ENCODE data around the gene PATJ. TPM values are rescaled to one million over a fixed set of nuclear protein-coding genes. Genes with fewer than 3 reads are reported as not detected.

PATJ gene
- total and polyA plus RNA-seq, 8 donors = 27.6 to 58.8 (median 38.8) TPM

DNA sequence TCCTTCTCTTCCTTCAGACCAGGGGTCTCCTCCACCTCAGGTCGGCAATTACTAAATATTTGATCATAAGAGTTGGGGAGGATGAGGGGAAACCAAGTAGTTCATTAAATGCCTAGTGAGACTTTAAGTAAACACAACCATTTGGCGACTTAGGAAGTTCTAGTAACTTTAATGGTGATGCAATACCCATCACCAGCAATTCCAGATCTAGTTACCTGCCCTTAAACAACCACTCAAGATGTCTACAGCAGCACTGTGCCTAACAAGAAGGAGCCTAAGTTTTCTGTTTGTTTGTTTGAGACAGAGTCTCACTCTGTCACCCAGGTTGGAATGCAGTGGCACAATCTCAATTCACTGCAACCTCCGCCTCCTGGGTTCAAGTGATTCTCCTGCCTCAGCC lies 395.7 kb downstream of the PATJ start:
- Histone ChIP-seq H3K27ac (no peak overlapping the region), H3K9me3 (no peaks in the 10 kb centered on the region), H3K36me3 (no peaks in the 10 kb centered on the region), H3K27me3 (no peaks in the 10 kb centered on the region), H3K4me1 (no peaks in the 10 kb centered on the region), H3K4me3 (no peak overlapping the region)
- no peak for DNase-seq
- intact Hi-C loops (cut with DNase I) = loop anchor here in 1 of 2 donors (10.0 kb wide), 1 partner anchor 53 kb away; no protein-coding TSS in a partner anchor
- TF ChIP-seq, protein P1, sequence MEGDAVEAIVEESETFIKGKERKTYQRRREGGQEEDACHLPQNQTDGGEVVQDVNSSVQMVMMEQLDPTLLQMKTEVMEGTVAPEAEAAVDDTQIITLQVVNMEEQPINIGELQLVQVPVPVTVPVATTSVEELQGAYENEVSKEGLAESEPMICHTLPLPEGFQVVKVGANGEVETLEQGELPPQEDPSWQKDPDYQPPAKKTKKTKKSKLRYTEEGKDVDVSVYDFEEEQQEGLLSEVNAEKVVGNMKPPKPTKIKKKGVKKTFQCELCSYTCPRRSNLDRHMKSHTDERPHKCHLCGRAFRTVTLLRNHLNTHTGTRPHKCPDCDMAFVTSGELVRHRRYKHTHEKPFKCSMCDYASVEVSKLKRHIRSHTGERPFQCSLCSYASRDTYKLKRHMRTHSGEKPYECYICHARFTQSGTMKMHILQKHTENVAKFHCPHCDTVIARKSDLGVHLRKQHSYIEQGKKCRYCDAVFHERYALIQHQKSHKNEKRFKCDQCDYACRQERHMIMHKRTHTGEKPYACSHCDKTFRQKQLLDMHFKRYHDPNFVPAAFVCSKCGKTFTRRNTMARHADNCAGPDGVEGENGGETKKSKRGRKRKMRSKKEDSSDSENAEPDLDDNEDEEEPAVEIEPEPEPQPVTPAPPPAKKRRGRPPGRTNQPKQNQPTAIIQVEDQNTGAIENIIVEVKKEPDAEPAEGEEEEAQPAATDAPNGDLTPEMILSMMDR (IDR thresholded peaks at IDR 0.05) = no peak
- ATAC-seq = peak; percentile 74

DNA sequence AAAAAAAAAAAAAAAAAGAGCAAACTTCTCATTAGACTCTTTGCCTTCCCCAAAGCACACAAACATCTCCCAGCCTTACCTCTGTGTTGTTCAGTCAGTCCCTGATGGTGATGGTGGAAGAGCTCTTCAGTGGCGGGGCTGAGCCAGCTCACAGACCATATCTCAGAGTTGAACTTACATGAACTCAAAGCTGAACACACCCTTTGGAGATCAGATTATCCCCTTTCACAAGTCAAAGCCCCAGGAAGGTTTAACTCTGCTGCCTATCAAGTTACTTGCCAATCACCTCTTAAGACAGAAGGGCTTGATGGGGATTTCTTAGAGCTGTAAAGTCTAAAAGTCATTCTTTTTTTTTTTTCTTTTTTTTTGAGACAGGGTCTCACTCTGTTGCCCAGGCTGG lies 397.1 kb downstream of the PATJ start:
- Histone ChIP-seq H3K36me3 (no peaks in the 10 kb centered on the region), H3K4me3 (no peak overlapping the region), H3K27ac (no peak overlapping the region), H3K4me1 (no peaks in the 10 kb centered on the region), H3K9me3 (no peaks in the 10 kb centered on the region), H3K27me3 (no peaks in the 10 kb centered on the region)
- TF ChIP-seq, protein P1 (IDR thresholded peaks at IDR 0.05) = no peak
- DNase-seq (no peak), ATAC-seq (no peak)
- intact Hi-C loops (cut with DNase I) = loop anchor here in 1 of 2 donors (10.0 kb wide), 1 partner anchor 55 kb away; no protein-coding TSS in a partner anchor

DNA sequence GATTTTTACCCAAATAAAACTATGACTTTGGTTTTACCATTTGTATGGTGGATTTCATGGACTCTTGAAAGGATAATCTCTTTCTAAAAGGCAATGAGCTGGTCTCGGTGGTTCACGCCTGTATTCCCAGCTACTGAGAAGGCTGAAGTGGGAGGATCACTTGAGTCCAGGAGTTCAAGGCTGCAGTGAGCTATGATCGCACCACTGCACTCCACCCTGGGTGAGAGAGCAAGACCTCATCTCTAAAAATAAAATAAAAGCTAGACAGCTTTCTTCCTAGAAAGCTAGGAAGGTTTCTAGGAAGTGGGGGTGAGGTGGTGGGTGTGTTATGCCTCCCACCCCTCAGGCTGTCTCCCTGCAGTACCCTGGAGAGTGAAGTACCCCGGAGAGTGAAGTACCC lies 398.4 kb downstream of the PATJ start:
- intact Hi-C loops (cut with DNase I) = no loop called here
- Histone ChIP-seq H3K4me3 (no peak overlapping the region), H3K9me3 (no peaks in the 10 kb centered on the region), H3K27me3 (no peaks in the 10 kb centered on the region), H3K4me1 (no peaks in the 10 kb centered on the region), H3K27ac (no peak overlapping the region), H3K36me3 (no peaks in the 10 kb centered on the region)
- no peak for ATAC-seq
- TF ChIP-seq, protein P1 (IDR thresholded peaks at IDR 0.05) = no peak
- no peak for DNase-seq

DNA sequence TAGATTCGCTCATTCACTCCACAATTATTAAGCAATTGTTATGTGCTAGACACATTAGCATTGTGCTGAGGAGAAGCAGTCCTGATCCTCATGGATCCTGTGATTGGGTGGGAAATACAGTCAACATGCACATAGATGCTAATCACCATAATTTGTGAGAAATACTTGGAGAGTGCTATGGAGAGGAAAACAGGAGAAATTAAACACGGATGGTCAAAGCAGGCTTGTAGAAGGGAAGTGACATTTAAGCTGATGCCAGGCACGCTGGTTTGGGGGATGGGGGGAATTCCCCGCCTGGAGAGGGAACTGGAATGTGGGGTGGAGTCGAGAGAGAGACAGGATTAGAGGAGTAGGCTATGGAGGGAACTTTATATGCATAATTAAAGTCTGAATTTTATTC lies 400.2 kb downstream of the PATJ start:
- no peak for DNase-seq
- peak; percentile 60 for ATAC-seq
- TF ChIP-seq, protein P1 (IDR thresholded peaks at IDR 0.05) = no peak
- intact Hi-C loops (cut with DNase I) = no loop called here
- Histone ChIP-seq H3K4me1 (no peaks in the 10 kb centered on the region), H3K9me3 (no peaks in the 10 kb centered on the region), H3K4me3 (no peak overlapping the region), H3K27me3 (no peaks in the 10 kb centered on the region), H3K36me3 (no peaks in the 10 kb centered on the region), H3K27ac (no peak overlapping the region)

DNA sequence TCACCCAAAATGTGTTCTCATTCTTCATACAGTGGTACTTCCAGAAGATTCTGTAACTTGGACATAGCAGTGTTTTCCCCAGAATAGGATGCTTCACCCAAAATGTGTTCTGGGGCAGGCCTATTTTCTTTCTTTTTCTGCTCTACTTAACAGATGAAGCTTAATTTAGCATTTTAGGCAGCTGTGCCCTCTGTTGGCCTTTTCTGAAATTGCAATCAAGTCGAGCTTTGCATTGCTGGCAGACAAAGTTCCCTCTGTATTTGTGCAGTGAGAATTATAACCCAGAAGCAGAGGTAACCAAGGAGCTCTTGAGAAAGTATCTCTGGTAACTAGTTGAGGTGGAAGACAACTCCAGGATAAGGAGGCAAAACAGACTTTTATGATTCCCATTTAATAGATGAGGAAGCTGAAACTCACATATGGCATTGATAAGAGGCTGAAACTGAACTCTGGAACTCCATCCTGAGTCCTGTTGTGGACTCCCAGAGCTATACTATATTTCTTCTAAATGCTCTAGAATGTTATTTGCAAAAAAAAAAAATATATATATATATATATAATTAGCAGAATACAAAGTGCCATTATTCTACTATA lies 402.1 kb downstream of the PATJ start:
- Histone ChIP-seq H3K27me3 (no peaks in the 10 kb centered on the region), H3K4me1 (no peaks in the 10 kb centered on the region), H3K36me3 (peaks cover 0 to 10% of the 10 kb centered on the region in 2 donors), H3K4me3 (no peak overlapping the region), H3K27ac (no peak overlapping the region), H3K9me3 (no peaks in the 10 kb centered on the region)
- ATAC-seq = peak; percentile 58
- TF ChIP-seq, protein P1 (IDR thresholded peaks at IDR 0.05) = peak; percentile 64 to 67
- DNase-seq = peak in 2 of 4 donors; percentile 30 to 46
- intact Hi-C loops (cut with DNase I) = no loop called here
